DOHH2 (cell line): ENCODE data around the gene AP3D1.

Source experiments
- EZH2phosphoT487 ChIP-seq: fragments of 200-600 bp; sonication (generic); IDR thresholded peaks from 2 replicates; pipeline ENCODE4 v1.6.1; 2017; ENCODE audit warnings: borderline replicate concordance, mild to moderate bottlenecking, antibody characterized with exemption, low read length, moderate library complexity, mixed read lengths
- TF ChIP-seq, protein P1 (sequence below): fragments of 200-600 bp; sonication (generic); IDR thresholded peaks from one replicate; pipeline ENCODE4 v1.5.1; 2014; ENCODE audit warnings: antibody characterized with exemption, mild to moderate bottlenecking, low read depth, low read length; ENCODE audit not compliant: poor library complexity, severe bottlenecking

- TF ChIP-seq, protein P1, sequence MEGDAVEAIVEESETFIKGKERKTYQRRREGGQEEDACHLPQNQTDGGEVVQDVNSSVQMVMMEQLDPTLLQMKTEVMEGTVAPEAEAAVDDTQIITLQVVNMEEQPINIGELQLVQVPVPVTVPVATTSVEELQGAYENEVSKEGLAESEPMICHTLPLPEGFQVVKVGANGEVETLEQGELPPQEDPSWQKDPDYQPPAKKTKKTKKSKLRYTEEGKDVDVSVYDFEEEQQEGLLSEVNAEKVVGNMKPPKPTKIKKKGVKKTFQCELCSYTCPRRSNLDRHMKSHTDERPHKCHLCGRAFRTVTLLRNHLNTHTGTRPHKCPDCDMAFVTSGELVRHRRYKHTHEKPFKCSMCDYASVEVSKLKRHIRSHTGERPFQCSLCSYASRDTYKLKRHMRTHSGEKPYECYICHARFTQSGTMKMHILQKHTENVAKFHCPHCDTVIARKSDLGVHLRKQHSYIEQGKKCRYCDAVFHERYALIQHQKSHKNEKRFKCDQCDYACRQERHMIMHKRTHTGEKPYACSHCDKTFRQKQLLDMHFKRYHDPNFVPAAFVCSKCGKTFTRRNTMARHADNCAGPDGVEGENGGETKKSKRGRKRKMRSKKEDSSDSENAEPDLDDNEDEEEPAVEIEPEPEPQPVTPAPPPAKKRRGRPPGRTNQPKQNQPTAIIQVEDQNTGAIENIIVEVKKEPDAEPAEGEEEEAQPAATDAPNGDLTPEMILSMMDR = no peak
- TF ChIP-seq EZH2phosphoT487 = no peak
Observed at GRCh38 chr19:2194513-2195078, 43.2 kb upstream of the AP3D1 start.
